ENCODE results near the gene LOXL1. TPM values are rescaled to one million over a fixed set of nuclear protein-coding genes. Genes with fewer than 3 reads are reported as not detected.
A peak's percentile ranks its signal among the peaks of the same experiment; 100 is the strongest.

The LOXL1 gene
- total RNA-seq, 4 donors from 2014 or later = 1.8 to 8.3 (median 5.4) TPM

DNA sequence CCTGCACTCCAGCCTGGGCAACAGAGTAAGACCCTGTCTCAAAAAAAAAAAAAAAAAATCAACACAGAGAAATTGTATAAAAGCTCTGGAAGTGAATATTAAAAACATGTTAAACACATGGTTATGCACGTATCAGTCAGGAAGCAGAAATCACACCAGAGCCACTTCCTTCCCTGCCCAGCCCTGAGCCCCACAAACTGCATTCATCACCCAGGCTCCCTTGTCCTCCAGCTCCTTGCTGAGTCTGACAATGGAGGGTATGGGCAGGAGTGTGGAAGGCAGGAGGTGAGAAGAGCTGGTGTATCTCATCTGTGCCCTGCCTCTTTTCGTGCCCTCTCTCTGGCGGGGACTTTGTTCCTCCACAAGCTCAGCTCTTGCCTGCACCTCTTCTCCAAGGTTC is 12.1 kb upstream of the LOXL1 start:
- TF ChIP-seq, protein P1, sequence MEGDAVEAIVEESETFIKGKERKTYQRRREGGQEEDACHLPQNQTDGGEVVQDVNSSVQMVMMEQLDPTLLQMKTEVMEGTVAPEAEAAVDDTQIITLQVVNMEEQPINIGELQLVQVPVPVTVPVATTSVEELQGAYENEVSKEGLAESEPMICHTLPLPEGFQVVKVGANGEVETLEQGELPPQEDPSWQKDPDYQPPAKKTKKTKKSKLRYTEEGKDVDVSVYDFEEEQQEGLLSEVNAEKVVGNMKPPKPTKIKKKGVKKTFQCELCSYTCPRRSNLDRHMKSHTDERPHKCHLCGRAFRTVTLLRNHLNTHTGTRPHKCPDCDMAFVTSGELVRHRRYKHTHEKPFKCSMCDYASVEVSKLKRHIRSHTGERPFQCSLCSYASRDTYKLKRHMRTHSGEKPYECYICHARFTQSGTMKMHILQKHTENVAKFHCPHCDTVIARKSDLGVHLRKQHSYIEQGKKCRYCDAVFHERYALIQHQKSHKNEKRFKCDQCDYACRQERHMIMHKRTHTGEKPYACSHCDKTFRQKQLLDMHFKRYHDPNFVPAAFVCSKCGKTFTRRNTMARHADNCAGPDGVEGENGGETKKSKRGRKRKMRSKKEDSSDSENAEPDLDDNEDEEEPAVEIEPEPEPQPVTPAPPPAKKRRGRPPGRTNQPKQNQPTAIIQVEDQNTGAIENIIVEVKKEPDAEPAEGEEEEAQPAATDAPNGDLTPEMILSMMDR (IDR thresholded peaks at IDR 0.05) = no peak
- TF ChIP-seq POLR2A (IDR thresholded peaks at IDR 0.05) = no peak
- no peaks in the 10 kb centered on the region for H3K9me3 ChIP-seq

DNA sequence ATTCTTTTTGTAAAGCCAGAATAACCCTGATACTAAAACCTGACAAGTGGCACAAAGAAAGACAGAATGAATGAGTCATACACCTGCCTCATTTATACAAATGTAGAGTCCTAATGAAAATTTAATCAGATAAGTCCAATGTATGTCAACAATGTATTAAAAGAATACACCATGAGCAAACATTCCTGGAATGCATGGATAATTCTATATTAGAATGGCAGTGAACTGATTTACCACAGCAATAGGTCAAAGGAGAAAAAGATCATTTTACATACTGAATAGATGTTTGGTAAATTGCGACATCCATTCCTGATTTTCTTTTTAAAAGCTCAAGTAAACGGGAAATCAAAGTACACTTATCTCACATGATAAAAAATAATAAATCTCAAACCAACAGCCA is 11.2 kb upstream of the LOXL1 start:
- Histone ChIP-seq H3K4me1 (no peaks in the 10 kb centered on the region), H3K27ac (no peak overlapping the region), H3K27me3 (no peaks in the 10 kb centered on the region), H3K9me3 (no peaks in the 10 kb centered on the region), H3K36me3 (no peaks in the 10 kb centered on the region), H3K4me3 (no peak overlapping the region)
- no peak for DNase-seq
- no peak for TF ChIP-seq POLR2A (IDR thresholded peaks at IDR 0.05)
- TF ChIP-seq, protein P1 (IDR thresholded peaks at IDR 0.05) = no peak

More for the DNA sequence above, 12.1 kb upstream of the LOXL1 start:
- Histone ChIP-seq H3K4me3 (no peak overlapping the region), H3K4me1 (no peaks in the 10 kb centered on the region), H3K36me3 (no peaks in the 10 kb centered on the region), H3K27ac (no peak overlapping the region), H3K27me3 (no peaks in the 10 kb centered on the region)
- DNase-seq = peak in 1 of 3 donors; percentile 33

DNA sequence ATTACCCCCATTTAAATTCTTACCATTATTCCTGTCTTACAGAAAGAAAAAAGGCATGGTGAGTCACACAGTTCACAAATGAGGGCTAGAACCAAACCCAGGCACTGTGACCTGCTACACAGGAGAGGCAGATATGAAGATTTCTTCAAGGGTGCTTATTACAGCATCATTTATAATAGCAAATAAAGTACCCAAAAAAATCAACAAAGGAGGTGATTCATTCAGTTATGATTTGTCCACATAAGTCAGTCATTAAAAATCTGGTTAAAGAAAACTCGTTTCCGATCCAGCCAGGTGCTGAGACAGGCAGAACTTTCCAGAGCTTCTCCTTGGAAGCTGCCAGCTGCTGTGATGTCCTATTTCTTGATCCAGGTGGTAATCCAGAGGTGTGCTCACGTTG is 7.5 kb upstream of the LOXL1 start:
- H3K27ac ChIP-seq = no peak overlapping the region
- TF ChIP-seq, protein P1 (IDR thresholded peaks at IDR 0.05) = no peak
- TF ChIP-seq POLR2A (IDR thresholded peaks at IDR 0.05) = no peak
- no peak overlapping the region for H3K4me3 ChIP-seq
- H3K4me1 ChIP-seq = peaks cover 0 to 20% (median 1%) of the 10 kb centered on the region in 4 donors
- no peaks in the 10 kb centered on the region for H3K27me3 ChIP-seq
- no peaks in the 10 kb centered on the region for H3K36me3 ChIP-seq
- H3K9me3 ChIP-seq = no peaks in the 10 kb centered on the region
- DNase-seq = no peak

DNA sequence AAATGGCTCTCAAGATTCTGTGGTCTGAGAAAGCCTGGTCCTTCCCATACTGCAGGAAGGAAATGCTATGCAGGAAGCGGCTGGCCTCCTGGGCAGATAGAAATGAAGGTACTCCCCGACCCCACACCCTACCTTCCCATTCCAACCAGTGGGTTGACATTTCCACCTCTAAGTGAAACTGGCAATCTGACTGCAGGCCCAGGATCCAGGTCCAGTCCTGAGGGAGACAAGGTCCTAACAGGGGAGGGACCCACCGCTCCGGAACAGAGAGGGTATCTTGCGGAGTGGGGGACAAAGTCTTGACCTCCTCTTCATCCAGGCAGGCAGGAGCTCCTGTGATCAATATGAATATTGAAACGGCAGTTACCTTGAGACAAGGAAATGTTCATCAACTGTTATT is 6.6 kb upstream of the LOXL1 start:
- no peaks in the 10 kb centered on the region for H3K27me3 ChIP-seq
- H3K27ac ChIP-seq = no peak overlapping the region
- DNase-seq = peak in 1 of 3 donors; percentile 5
- H3K4me3 ChIP-seq = no peak overlapping the region
- H3K9me3 ChIP-seq = no peaks in the 10 kb centered on the region
- no peaks in the 10 kb centered on the region for H3K36me3 ChIP-seq
- peaks cover 0 to 28% (median 1%) of the 10 kb centered on the region in 4 donors for H3K4me1 ChIP-seq
- TF ChIP-seq, protein P1 (IDR thresholded peaks at IDR 0.05) = no peak
- TF ChIP-seq POLR2A (IDR thresholded peaks at IDR 0.05) = no peak

DNA sequence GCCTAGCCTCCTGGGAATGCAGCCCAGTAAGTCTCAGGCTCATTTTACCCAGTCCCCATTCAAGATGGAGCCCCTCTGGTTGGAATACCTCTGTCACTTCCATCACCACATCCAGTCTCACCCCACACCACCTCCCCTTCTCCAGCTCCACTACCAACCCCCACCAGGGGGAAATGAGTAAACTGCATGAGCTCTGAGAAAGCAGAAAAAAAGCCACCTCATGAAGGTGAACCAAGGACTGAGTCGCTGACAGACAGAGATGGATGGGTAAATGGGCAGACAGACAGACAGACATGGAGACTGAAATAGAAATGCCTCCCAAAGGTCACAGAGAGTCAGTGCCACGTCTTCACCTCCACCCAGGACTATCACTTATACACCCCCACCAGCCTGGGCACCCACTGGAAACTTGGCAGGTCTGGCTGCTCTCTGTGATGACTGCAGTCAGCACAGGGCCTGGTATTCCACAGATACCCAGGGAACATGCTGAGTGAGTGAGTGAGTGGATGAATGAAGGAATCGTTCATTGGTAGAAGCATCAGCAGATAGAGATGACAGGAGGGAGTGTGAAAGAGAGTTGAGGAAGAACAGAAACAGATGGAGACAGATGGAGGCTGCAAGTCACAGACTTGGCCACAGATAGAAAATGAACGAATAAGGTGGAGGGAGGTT is 4.9 kb upstream of the LOXL1 start:
- H3K4me3 ChIP-seq = no peak overlapping the region
- no peak overlapping the region for H3K27ac ChIP-seq
- H3K9me3 ChIP-seq = peaks cover 0 to 1% (median 0%) of the 10 kb centered on the region in 4 donors
- peak in 1 of 3 donors; percentile 7 for DNase-seq
- no peaks in the 10 kb centered on the region for H3K36me3 ChIP-seq
- TF ChIP-seq, protein P1 (IDR thresholded peaks at IDR 0.05) = no peak
- no peak for TF ChIP-seq POLR2A (IDR thresholded peaks at IDR 0.05)
- H3K27me3 ChIP-seq = no peaks in the 10 kb centered on the region
- H3K4me1 ChIP-seq = peaks cover 0 to 42% (median 2%) of the 10 kb centered on the region in 4 donors

All from Peyer's patch (tissue), 4 donors.